ENCODE measurements around the gene LRRC47.
A peak's percentile ranks its signal among the peaks of the same experiment; 100 is the strongest.

The LRRC47 gene

DNA sequence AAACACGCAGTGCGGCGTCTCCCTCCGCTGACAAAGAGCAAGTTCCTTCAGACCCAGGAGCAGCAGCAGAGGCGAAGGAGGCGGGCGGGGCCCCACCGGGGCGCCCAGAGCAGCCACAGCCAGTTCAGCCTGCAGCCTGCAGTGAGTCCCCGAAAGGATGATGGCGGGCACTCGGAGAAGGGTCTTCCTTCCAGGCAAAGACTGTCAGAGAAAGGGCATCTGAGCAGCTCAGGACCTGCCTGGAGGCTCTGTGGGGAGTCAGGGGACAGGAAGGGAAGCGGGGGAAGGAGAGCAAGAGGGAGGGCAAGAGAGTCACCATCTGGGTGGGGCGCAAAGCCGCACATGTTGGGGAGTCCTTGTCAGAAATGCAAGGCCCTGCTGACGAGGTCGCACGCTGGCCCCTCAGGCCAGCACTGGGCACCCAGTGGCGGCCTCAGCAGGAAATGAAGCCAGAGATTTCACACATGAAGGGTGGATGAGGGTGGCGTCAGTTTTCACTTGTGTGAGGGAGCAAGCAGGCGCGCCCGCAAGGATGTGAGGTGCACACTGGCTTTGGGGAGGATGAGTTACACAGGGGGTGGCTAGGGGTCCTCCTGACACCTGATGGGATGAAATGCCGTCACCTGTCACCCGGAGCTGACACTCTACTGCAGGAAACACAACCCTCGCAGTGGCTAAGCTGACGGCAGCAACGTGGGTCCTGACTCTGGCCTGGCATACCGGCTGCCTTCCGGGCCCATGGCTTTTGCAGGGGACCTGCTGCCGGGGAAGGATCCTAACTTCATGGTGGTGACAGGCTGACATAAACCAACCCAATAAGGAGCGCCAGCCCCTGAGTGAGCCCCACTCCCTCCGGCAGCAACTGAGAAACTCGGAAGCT lies 6.6 kb downstream of the LRRC47 start:
- H3K27ac ChIP-seq = no peak overlapping the region
- TF ChIP-seq, protein P1, sequence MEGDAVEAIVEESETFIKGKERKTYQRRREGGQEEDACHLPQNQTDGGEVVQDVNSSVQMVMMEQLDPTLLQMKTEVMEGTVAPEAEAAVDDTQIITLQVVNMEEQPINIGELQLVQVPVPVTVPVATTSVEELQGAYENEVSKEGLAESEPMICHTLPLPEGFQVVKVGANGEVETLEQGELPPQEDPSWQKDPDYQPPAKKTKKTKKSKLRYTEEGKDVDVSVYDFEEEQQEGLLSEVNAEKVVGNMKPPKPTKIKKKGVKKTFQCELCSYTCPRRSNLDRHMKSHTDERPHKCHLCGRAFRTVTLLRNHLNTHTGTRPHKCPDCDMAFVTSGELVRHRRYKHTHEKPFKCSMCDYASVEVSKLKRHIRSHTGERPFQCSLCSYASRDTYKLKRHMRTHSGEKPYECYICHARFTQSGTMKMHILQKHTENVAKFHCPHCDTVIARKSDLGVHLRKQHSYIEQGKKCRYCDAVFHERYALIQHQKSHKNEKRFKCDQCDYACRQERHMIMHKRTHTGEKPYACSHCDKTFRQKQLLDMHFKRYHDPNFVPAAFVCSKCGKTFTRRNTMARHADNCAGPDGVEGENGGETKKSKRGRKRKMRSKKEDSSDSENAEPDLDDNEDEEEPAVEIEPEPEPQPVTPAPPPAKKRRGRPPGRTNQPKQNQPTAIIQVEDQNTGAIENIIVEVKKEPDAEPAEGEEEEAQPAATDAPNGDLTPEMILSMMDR (conservative IDR thresholded peaks at IDR 0.05) = no peak

DNA sequence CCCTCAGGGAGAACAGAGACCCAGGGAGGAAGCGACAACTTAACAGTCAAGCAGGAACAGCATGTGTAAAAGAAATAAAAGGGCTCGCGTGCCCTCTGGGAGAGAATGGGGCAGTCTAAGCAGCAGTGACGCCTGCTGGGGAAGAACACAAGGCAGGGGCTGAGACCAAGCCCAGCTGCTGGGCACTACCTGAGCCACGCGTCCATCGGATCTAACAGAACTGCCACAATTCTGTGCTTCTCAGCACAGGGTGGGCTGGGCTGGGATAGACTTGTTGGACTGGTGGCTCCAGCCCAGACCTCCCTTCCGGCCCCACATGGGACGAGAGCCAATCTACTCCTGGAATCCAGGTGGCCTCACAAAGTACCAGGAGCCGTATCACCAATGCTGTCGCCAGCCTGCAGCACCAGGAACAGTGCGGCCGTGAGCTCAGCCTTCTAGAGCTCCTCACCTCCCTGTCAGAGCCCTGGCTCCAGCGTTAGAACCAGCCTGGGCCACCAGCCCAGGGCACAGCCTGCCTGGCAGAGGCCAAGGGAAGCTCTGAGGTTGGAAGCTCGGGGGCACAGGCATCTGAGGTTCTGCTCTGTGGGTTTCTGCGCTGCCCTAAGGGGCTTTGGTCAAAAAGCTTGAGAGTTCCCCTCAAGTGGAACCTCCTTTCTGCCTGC lies 7.4 kb downstream of the LRRC47 start:
- TF ChIP-seq, protein P1 (conservative IDR thresholded peaks at IDR 0.05) = no peak
- H3K27ac ChIP-seq = no peak overlapping the region

DNA sequence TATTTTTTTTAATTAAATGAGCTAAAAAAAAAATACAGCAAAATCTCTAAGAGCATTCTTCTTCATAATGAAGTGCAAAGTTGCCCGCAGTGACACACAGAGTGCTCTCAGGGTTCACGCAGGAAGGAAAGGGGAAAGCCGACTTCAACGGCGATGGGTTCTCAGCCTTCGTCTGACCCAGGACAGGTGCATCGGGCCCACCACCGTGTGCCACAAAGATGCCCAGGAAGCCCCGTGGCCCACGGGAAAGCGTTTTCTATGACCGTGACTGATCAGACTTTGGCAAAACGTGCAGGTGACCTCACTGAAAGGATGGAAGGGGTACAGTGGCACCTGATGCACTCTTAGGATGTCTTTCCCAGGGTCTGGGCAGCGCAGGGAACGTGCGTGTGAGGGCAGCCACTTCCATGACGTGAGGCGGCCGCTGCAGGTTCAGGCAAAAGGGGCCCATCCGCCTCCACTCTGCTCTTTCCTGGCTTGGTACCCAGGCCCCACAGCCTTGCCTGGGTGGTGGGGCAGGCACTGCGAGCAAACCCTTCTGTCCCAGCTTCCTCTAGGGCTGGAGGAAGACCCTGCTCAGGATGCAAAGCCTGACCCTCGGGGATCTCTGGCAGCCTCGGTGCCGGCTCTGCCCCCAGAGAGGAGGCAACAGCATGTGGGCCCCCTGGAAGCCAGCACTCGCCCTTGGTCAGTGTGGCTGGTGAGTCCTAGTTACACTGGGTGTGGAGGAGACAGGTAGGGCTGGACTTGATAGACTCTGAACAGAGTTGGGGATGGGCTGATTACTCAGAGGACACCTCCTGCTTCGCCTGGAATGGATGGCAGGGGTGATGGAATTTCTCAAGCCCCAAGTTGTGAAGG lies 8.3 kb downstream of the LRRC47 start:
- TF ChIP-seq, protein P1 (conservative IDR thresholded peaks at IDR 0.05) = no peak
- no peak overlapping the region for H3K27ac ChIP-seq

DNA sequence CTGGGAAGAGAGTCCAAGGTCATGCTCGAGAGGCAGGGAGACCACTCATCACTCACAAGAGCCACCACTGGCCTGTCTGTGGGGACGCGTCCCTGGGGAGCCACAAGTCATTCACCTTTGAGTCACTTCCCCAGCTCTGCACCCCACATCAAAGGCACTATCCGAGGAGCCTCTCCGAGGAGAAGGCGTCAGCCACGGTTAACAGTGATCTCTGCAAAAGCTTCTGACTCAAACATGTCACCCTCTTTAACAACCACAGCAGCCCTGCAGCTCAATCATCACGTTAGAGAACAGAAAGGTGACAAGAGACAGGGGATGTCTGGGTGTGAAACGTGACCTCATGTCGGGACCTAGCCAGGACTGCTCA lies 9.0 kb downstream of the LRRC47 start:
- no peak overlapping the region for H3K27ac ChIP-seq

DNA sequence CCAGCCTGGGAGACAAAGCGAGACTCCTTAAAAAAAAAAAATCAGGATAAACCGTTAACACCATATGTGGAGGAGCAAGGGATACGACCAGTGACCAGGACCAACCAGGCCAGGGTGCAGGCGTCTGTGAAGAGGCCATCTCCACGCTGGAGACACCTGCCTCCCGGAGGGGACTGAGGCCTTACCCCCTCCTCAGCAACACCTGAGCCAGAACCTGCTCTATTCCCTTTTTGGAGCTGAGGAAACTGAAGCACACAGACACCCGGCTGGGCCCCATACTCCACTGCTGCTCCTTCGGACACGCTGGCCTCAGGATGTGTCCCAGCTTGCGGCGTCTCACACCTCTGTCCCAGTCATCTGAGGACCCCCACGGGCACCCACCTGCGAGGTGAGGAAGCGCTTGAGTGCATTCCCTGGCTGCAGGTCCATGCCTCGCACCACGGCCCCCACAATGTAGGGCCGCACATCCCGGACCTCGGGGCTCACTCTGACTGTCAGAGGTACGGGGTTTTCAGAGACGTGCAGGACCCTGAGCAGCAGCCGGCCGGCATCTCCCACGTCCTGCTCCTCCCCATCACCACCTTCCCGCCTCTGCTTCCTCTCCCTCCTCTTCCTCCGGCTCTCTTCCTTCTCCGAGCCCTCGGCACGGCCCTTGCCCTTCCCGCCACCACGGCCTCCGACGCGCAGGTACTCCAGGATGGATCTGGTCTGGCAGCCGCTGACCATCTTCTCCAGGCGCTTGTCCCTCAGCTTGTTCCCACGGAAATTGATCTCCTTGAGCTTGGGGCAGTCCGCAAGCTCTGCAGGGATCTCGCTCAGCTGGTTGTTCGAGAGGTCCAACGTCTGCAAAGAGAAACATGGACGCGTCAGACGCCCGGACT lies 9.6 kb downstream of the LRRC47 start:
- TF ChIP-seq, protein P1 (conservative IDR thresholded peaks at IDR 0.05) = no peak
- no peak overlapping the region for H3K27ac ChIP-seq

More for the DNA sequence above, 9.0 kb downstream of the LRRC47 start:
- TF ChIP-seq, protein P1 (conservative IDR thresholded peaks at IDR 0.05) = no peak

DNA sequence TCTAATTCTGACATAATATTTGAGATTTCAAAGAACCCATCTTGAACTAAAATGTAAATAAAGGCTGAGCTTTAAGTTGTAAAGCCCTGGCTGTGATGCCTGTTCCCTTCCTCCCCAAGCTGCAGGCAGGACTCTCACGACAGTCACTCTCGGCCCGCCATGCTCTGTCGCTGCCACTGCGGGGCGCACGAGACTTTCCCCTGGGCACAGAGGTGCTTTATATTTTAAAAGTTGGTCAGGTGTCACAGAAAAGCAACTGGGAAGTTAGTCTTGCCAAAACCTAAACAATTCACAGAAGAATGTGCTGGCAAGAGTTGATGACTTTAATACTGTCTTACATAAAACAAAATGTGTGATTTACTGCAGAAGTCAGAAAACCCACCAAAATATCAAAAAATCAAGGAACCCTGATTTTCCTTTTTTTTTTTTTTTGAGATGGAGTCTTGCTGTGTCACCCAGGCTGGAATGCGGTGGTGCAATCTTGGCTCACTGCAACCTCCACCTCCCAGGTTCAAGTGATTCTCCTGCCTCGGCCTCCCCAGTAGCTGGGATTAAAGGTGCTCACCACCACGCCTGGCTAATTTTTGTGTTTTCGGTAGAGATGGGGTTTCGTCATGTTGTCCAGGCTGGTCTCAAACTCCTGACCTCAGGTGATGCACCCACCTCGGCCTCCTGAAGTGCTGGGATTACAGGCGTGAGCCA lies 10.7 kb downstream of the LRRC47 start:
- H3K27ac ChIP-seq = no peak overlapping the region

More for the DNA sequence above, 10.7 kb downstream of the LRRC47 start:
- TF ChIP-seq, protein P1 (conservative IDR thresholded peaks at IDR 0.05) = peak; percentile 65
